COR-L47 (cell line): ENCODE data around the gene KDSR.

ENCODE experiments used
- DNase-seq: peaks from one replicate; lab custom pipeline; 2025; lab: John Stamatoyannopoulos, UW

The KDSR gene, protein sequence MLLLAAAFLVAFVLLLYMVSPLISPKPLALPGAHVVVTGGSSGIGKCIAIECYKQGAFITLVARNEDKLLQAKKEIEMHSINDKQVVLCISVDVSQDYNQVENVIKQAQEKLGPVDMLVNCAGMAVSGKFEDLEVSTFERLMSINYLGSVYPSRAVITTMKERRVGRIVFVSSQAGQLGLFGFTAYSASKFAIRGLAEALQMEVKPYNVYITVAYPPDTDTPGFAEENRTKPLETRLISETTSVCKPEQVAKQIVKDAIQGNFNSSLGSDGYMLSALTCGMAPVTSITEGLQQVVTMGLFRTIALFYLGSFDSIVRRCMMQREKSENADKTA

DNA sequence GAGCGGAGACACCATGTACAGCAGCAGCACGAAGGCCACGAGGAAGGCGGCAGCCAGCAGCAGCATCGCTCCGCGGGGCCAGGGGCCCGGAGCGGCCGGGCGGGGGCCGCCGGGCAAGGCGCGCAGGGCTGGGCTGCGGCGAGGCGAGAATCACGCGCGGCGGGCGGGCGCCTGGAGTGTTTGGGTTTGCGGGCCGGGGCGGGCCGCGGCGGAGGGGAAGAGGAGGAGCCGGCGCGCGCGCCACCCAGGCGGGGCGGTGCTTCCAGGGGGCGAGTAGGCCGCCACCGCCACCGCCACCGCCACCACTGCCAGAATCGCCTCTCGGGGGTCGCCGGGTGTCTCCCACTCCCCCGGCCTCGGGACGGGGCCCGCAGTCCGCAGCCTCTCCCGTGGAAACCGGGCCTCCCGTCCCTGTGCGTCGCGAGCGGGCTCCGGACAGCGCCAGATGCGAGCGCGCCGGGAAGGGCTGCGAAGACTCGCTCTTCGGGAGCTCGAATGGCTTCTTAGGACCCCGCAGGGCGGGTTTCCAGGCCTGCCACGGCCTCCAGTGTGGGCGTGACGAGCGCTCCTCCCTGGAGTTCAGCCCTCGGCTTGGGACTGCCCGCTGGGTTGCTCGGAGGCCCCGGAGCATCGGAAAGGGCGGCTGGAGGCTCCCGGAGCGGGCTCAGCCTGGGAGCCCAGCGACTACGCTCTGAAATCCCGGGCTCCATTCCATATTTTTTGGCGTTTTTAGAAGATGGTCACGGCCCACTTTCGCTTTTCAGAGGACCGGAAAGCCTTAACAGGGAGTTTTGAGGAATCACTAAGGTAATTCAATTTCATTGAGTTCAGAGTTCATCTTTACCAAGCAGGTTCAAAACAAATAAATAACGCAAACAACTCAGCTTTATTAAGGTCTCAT is at the start of gene KDSR:
KDSR (minus strand) TSS at position 154 of the 901 bp plus-strand sequence; CDS start at position 66, 88 bp downstream.
- peak; percentile 100 for DNase-seq

DNA sequence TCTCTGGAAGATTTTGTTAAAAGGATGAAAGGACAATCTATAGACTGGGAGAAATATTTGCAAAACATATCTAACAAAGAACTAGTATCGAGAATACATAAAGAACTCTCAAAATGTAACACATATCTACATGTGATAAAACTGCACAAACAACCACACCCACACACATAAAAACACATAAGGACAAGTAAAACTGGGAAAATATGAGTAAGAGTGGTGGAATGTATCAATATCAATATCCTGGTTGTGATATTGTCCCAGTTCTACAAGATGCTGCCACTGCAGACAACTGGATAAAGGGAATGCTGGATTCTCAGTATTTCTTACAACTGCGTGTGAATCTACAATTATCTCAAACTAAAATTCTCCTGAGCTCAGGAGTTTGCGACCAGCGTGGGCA is 45.9 kb upstream of the KDSR start:
- DNase-seq: no peak

DNA sequence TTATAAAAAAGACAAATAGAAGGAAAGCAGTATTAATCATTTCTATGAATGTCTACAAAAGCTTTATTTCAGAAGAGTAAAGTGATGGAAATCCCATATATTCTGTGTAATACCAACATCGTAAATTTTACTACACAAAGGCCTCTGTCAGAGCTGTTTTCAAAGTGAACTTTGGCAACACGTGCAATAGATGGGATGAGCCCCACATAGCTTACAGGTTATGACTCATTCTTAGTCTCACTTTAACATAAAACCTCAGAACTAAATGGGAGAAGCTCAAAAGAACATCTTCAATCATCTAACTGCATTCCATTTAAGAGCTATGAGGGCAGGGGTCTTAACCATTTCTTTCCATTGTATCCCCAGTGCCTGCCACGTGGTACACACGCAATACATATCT is 43.8 kb upstream of the KDSR start:
- DNase-seq: no peak

- no peak for DNase-seq
Observed at GRCh38 chr18:63409301-63409700, 42.3 kb upstream of the KDSR start.

GRCh38 chr18:63407734-63408133 is 40.7 kb upstream of the KDSR start:
- no peak for DNase-seq

DNA sequence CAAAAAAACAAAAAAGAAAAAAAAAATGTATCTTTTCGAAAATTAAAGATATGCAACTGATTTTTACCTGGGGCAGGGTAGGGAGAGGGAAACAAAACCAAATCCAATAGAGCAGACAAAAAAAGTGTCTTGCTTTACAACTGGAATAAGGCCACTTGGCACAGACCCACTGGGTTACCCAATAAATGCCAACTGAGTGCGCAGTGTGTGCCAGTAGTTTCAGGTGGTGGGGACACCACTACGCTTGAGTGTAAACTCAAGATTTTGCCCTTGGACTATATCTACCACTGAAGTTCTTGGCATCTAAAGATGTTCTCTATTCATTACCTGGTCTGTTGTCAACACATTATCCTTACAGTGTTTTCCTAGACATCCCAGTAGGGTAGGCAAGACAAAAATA is 39.0 kb upstream of the KDSR start:
- no peak for DNase-seq

GRCh38 chr18:63402246-63403162 is 35.5 kb upstream of the KDSR start:
- DNase-seq: no peak

- DNase-seq: no peak
Observed at GRCh38 chr18:63399300-63399699, 32.3 kb upstream of the KDSR start.

- no peak for DNase-seq
Observed at GRCh38 chr18:63397349-63397748, 30.3 kb upstream of the KDSR start.

DNA sequence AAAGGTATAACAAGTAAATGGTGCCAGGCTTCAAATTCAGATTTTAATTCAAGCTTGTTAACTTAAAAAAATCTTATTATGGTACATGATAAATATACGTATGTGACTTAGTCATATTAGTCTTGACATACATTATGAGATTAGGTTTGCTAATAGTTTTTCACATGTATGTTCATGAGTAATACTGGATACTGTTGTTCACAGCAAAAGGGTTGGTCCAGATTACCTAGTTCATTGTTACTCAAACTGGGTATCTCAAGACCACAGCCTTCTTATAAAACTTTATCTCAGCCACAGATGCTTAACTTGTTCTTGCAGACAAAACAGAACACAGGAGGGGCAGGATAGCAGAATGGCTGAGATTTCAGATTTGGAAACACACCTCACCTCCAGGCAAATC is 28.5 kb upstream of the KDSR start:
- no peak for DNase-seq

DNA sequence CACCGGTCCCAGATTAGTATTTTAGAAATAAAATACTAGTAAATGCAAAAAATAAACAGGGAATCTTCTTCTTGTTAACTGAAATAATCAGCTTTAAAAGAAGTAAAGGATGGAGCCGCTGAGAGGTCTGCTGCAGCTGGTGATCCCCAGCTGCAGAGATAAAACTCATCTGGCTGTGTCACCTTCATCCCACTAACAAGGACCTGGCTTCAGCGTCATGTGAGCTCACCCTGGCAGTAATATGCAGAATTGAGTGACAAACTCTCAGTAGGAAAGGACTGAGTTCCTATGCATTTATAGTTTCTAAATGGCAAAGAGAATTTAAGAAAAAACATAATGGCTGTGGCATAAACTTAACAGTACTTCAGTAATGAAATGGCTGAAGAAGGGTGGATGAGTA is 27.9 kb upstream of the KDSR start:
- no peak for DNase-seq

GRCh38 chr18:63387861-63388260 is 20.9 kb upstream of the KDSR start:
- no peak for DNase-seq

GRCh38 chr18:63382843-63383242 is 15.8 kb upstream of the KDSR start:
- DNase-seq: no peak

DNA sequence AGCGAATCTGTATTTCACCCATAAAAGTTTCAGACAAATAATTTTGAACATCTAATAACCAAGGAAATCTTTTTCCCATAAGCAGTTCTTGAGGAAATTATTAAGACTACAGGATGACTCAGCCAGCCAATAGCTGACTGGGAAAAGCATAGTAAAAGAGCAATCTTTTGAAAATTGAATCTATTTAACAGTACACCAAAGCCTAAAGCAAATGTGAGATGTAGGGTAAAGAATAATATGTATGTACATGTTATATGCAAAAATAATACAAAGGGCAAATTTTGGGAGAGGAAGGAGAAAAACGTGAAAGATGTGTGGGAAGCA is 12.6 kb upstream of the KDSR start:
- no peak for DNase-seq

DNA sequence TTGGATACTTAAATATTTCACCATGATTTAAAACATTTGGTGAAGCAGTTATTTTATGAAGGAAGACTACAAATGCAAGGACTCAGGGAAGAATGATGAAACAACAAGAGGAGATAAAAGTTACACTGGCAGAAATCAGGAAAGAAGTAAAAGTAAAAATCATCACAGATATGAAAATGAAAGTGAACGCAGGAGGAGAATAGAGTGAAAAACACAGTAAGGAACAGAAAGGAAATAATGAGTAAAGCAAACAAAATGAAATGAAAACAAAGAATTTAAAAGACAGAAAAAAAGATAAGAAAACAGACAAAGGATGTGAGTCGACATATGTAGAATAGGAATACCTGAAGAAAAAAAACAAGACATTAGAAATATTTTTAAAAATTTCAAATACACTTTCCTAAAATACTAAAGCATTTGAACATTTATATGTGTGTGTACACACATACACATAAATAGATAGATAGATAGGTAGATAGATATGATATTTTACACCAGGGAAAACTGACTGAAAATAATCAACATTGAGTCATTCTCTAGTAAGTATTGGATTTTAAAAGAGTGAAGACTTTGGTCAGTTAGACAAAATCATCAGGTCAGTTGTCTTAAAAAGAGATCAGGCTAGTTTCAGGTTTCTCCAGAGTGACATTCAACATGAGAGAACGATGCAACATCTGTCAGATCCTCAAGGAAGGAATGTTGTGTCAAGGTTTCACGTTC is 12.1 kb upstream of the KDSR start:
- no peak for DNase-seq

DNA sequence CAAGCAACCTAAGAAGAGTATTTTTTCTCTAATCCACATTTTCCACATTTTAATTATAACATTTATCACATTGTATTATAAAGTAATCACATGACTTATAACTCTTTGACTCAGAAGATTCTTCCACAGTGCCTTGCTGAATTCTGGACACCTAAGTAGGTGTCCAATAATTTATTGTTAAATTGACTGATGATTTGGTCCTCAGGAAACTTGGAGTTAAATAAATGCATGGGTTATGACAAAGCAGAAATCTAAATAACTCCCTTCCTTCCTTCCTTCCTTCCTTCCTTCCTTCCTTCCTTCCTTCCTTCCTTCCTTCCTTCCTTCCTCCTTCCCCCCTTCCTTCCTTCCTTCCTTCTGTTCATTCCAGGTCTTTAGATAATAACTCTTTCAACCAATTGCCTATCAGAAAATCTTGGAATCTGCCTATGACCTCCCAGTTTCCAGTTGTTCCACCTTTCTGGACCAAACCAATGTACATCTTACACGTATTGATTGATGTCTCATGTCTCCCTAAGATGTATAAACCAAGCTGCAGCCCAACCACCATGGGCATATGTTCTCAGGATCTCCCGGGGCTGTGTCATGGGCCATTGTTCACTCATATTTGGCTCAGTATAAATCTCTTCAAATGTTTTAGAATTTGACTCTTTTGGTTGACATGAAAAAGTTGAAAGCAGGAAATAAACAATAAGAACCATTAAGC is 10.4 kb upstream of the KDSR start:
- DNase-seq: no peak

DNA sequence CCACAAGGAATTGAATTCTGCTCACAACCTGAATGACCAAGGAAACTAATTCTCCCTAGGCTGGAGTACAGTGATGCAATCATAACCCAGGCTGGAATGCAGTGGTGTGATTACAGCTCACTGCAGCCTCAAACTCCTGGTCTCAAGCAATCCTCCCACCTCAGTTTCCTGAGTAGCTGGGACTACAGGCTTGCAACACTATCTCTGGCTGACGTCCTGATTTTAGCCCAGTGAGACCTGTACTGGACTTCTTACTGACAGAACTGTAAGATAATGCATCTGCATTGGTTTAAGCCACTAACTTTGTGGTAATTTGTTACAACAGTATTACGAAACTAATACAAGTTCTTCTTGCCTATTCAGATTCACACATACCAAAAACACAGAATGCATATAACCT is 9.5 kb upstream of the KDSR start:
- DNase-seq: no peak

DNA sequence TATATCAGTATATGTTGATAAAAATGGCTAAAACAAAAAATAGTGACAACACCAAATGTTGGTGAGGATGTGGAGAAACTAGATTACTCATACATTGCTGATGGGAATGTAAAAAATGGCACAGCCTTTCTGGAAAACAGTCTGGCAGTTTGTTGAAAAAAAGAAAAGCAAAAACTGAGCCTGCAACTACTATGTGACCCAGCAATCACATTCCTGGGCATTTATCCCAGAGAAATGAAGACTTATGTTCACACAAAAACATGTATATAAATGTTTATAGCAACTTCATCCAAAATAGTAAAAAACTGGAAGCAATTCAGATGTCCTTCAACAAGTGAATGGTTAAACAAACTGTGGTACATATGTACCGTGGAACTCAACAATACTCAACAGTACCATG is 7.5 kb upstream of the KDSR start:
- no peak for DNase-seq

GRCh38 chr18:63373161-63373560 is 6.2 kb upstream of the KDSR start:
- no peak for DNase-seq

GRCh38 chr18:63368611-63369010 is 1.6 kb upstream of the KDSR start:
- no peak for DNase-seq
